ENCODE measurements around the gene SLC12A1.

DNA sequence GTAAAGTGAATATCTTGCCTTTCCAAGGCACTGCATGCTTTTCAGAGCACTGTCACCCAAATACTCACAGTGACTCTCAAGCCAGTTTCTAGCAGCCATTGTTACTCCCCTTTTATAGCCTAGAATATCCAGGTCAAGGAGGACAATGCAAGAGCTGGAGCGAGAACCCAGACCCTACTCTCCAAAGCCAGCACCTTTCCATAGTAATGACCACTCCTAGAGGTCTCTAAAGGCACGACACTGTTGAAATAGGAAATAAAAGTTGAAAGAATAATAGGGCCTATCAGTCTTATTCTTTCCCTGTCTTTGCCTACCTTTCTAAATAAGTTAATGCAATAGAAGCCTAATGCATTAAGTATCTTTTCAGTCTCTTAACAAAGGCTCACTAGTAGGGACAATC, 91.6 kb downstream of the SLC12A1 start:
- TF ChIP-seq, protein P1, sequence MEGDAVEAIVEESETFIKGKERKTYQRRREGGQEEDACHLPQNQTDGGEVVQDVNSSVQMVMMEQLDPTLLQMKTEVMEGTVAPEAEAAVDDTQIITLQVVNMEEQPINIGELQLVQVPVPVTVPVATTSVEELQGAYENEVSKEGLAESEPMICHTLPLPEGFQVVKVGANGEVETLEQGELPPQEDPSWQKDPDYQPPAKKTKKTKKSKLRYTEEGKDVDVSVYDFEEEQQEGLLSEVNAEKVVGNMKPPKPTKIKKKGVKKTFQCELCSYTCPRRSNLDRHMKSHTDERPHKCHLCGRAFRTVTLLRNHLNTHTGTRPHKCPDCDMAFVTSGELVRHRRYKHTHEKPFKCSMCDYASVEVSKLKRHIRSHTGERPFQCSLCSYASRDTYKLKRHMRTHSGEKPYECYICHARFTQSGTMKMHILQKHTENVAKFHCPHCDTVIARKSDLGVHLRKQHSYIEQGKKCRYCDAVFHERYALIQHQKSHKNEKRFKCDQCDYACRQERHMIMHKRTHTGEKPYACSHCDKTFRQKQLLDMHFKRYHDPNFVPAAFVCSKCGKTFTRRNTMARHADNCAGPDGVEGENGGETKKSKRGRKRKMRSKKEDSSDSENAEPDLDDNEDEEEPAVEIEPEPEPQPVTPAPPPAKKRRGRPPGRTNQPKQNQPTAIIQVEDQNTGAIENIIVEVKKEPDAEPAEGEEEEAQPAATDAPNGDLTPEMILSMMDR (conservative IDR thresholded peaks at IDR 0.05; ENCODE audit: low read depth in 2 of 2): peak in 1 of 2 experiments; percentile 15; a peak in 1 of 4 replicates
- TF ChIP-seq EZH2 (IDR thresholded peaks at IDR 0.05; ENCODE audit: low read depth, unreplicated experiment) (no peak), STAT1 (IDR thresholded peaks at IDR 0.05; ENCODE audit: unreplicated experiment) (no peak), REST (IDR thresholded peaks at IDR 0.05; ENCODE audit: unreplicated experiment) (no peak), POLR2AphosphoS5 (IDR thresholded peaks at IDR 0.05; ENCODE audit: low read depth) (no peak), ETS1 (IDR thresholded peaks at IDR 0.05) (no peak), EZH2phosphoT487 (IDR thresholded peaks at IDR 0.05; ENCODE audit: unreplicated experiment) (no peak)

Data from GM23338 (cell line).